GM12801 (cell line): ENCODE measurements around the gene MUC16.

Experiments
- TF ChIP-seq, protein P1 (sequence below): IDR thresholded peaks from one replicate; pipeline ENCODE4 v1.5.1; 2011; ENCODE audit warnings: control low read depth; ENCODE audit not compliant: insufficient read length; ENCODE audit errors: extremely low read depth

The MUC16 gene

DNA sequence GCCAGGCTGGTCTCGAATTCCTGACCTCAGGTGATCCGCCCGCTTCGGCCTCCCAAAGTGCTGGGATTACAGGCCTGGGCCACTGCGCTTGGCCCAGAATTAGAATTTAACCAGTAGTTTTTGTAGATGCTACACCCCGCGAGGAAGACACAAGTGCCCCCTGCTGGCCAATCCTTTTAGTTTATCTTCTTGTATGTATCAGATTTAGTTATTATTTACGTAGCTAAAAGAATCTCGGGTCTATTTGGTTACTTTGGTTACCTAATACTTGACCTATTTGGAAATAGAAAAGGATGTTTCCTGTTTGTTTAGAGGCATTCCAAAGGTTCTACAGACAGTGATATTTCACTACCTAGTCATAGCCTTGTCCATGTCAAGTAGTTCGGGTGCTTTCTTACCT is 22.0 kb downstream of the MUC16 start:
- TF ChIP-seq, protein P1, sequence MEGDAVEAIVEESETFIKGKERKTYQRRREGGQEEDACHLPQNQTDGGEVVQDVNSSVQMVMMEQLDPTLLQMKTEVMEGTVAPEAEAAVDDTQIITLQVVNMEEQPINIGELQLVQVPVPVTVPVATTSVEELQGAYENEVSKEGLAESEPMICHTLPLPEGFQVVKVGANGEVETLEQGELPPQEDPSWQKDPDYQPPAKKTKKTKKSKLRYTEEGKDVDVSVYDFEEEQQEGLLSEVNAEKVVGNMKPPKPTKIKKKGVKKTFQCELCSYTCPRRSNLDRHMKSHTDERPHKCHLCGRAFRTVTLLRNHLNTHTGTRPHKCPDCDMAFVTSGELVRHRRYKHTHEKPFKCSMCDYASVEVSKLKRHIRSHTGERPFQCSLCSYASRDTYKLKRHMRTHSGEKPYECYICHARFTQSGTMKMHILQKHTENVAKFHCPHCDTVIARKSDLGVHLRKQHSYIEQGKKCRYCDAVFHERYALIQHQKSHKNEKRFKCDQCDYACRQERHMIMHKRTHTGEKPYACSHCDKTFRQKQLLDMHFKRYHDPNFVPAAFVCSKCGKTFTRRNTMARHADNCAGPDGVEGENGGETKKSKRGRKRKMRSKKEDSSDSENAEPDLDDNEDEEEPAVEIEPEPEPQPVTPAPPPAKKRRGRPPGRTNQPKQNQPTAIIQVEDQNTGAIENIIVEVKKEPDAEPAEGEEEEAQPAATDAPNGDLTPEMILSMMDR: no peak

DNA sequence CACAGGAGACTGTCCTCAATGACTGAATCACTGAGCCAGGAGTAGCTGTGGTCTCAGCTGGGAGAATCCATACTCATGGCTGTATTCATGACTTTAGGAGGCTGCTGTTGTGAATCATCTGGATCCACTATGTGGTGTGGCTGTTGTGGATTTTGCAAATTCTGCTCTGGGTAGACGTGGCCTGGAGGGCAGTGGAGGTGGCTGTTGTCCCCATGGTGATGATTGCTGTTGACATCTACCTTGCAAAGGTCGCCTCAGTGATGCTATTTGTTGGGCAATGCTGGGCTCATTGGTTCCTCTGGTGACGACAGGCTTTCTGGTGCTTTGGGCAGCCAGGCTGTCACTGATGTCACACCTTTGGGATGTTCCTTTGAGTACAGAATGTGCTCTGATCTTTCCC is 23.9 kb downstream of the MUC16 start:
- TF ChIP-seq, protein P1: no peak

DNA sequence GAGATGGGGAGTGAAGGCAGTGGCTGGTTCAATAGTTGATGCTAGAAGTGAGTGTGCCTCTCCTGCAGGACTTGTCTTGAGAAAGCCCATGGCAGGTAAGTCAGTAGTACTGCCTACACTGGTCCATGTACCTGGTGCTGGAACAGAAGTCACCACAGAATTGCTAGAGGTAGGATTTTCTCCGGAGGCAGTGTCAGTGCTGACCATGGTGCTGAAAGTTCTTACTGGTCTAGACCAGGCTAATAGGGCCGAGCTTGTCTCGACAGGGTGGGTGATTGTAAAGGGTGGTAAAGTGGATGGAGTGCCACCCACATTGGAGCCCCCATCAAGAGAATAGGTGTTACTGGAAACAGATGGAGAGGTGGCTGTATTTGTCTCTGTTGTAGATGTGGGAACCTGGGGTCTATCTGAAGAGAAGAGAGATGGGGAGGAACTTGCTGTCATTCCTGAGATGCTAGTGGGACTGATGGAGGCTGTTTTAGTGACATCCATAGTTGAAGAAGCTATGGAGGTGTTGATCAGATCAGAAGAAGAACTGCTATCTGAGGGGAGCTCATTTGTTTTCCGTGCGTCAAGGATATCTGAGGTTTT is 36.6 kb downstream of the MUC16 start:
- TF ChIP-seq, protein P1: no peak

DNA sequence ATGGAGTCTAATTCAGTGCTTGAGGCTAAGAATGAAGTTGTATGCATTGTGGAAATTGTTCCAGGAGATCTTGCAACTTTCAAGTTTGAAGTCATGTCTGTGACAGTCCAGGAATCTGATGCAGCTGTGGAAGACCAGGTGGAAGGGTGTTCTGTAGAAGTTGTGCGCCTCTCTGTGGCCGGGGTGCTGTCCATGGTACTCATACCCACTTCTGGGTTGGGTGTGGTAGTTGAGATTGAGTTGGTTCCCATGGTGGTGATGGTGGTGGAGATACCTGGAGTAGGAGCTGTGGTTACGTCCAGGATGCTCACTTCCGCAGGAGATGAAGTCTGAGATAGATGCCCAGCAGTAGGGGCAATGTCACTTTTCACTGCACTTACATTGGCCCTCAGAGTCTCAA is 44.3 kb downstream of the MUC16 start:
- TF ChIP-seq, protein P1: no peak
